ENCODE measurements around the gene SHROOM3.

DNA sequence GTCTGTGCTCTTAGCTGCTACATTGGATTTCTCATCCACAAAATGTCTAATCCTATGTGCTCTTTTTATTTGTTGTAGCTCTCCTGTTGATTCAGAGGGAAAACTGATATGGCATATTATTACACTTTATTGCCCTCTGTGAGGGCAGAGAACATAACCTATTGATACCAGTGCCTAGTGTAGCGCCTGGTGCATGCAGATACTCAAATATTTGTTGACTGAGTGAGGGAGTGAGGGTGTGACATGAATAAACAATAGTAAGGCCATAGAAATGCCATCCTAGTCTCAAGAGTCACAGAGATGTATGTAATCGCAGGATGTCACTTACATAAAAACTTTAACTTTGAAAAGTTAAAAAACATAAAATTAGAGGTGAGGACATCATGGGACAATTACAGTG, 159.1 kb downstream of the SHROOM3 start:
- no peak for TF ChIP-seq GATA2 (IDR thresholded peaks at IDR 0.05; ENCODE audit: low read depth, low read length)
- no peak for TF ChIP-seq GATA3 (IDR thresholded peaks at IDR 0.05; ENCODE audit: low read depth, low read length)

Data from SH-SY5Y (cell line).